H1 (cell line): ENCODE measurements around the gene ZMIZ1.

Experiments
- CHD1 ChIP-seq: IDR thresholded peaks from 2 replicates; pipeline ENCODE4 v1.6.1; 2012; ENCODE audit warnings: low read depth, low read length, improper control_type of control experiment
- EGR1 ChIP-seq: IDR thresholded peaks from 2 replicates; pipeline ENCODE4 v1.6.1; 2011; ENCODE audit warnings: low read depth, low read length, borderline replicate concordance
- EP300 ChIP-seq, 2 experiments: IDR thresholded peaks; 1 replicate in 1 of 2; 2 replicates in 1 of 2; pipeline ENCODE4 v1.6.1; 2011 to 2012; ENCODE audit warnings: low read depth in 2 of 2, low read length in 2 of 2, mild to moderate bottlenecking in 2 of 2, borderline replicate concordance in 1 of 2, inconsistent platforms in 1 of 2, moderate library complexity in 1 of 2
- POLR2A ChIP-seq, 2 experiments: IDR thresholded peaks; 1 replicate in 1 of 2; 2 replicates in 1 of 2; pipeline ENCODE4 v1.6.1; 2011; ENCODE audit warnings: low read depth in 2 of 2, low read length in 2 of 2, mild to moderate bottlenecking in 2 of 2; ENCODE audit errors: control extremely low read depth in 1 of 2
- POLR2AphosphoS5 ChIP-seq: IDR thresholded peaks from 2 replicates; pipeline ENCODE4 v1.6.1; 2011; ENCODE audit warnings: low read depth, low read length
- RXRA ChIP-seq: IDR thresholded peaks from 2 replicates; pipeline ENCODE4 v1.6.1; 2011; ENCODE audit warnings: low read depth, mild to moderate bottlenecking, low read length, moderate library complexity; ENCODE audit not compliant: insufficient read depth
- SIRT6 ChIP-seq: IDR thresholded peaks from one replicate; pipeline ENCODE4 v1.7.1; 2012; ENCODE audit warnings: low read length, inconsistent platforms
- SRF ChIP-seq: IDR thresholded peaks from 2 replicates; pipeline ENCODE4 v1.6.1; 2011; ENCODE audit warnings: mild to moderate bottlenecking, low read depth, low read length, moderate library complexity
- TAF1 ChIP-seq: IDR thresholded peaks from 2 replicates; pipeline ENCODE4 v1.6.1; 2011; ENCODE audit warnings: mild to moderate bottlenecking, low read depth, low read length
- TBP ChIP-seq: IDR thresholded peaks from 2 replicates; pipeline ENCODE4 v1.6.1; 2011; ENCODE audit warnings: low read depth, low read length, improper control_type of control experiment
- USF2 ChIP-seq: IDR thresholded peaks from 2 replicates; pipeline ENCODE4 v1.6.1; 2011; ENCODE audit warnings: low read length, improper control_type of control experiment
- YY1 ChIP-seq: IDR thresholded peaks from 2 replicates; pipeline ENCODE4 v1.6.1; 2011; ENCODE audit warnings: low read depth, mild to moderate bottlenecking, low read length
- ZNF274 ChIP-seq: IDR thresholded peaks from 2 replicates; pipeline ENCODE4 v1.7.0; 2012; ENCODE audit warnings: low read length, borderline replicate concordance; ENCODE audit errors: extremely low read depth
- TF ChIP-seq, protein P1 (sequence below), 3 experiments: IDR thresholded peaks; 1 replicate in 2 of 3; 2 replicates in 1 of 3; pipeline versions ENCODE4 v1.5.1 to v1.6.1; 2011; ENCODE audit warnings: low read length in 3 of 3, mild to moderate bottlenecking in 3 of 3, inconsistent platforms in 2 of 3, low read depth in 1 of 3, moderate library complexity in 1 of 3; ENCODE audit not compliant: insufficient read depth in 1 of 3; ENCODE audit errors: control extremely low read depth in 1 of 3

DNA sequence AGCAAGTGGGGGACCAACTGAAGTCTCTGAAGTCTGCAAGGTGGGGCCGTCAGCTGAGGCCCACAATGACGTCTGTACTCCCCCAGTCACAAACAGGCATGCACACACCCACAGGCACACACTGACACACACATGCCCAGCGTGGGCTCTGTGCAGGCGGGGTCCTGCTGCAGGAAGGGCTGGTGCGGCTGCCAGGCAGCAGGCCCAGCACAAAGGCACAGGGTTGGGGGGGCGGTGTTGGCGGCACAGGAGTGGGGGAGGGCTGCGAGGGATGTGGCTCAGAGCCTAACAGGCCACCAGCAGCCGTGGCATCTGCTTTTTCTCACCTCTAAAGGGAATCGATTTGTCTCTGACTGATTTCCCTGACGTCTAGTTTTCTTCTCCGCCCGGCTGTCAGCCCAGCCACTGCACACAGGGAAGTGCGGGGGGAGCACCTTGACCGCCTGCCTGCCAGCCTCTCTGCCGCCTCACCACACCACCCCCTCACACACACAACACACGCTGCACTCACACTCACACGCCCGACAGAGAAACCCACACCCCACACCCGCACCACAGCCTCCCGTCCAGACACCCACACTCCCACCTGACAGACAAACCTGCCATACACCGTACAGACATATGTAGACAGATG lies 43.5 kb upstream of the ZMIZ1 start:
- TF ChIP-seq, protein P1, sequence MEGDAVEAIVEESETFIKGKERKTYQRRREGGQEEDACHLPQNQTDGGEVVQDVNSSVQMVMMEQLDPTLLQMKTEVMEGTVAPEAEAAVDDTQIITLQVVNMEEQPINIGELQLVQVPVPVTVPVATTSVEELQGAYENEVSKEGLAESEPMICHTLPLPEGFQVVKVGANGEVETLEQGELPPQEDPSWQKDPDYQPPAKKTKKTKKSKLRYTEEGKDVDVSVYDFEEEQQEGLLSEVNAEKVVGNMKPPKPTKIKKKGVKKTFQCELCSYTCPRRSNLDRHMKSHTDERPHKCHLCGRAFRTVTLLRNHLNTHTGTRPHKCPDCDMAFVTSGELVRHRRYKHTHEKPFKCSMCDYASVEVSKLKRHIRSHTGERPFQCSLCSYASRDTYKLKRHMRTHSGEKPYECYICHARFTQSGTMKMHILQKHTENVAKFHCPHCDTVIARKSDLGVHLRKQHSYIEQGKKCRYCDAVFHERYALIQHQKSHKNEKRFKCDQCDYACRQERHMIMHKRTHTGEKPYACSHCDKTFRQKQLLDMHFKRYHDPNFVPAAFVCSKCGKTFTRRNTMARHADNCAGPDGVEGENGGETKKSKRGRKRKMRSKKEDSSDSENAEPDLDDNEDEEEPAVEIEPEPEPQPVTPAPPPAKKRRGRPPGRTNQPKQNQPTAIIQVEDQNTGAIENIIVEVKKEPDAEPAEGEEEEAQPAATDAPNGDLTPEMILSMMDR (IDR thresholded peaks at IDR 0.05; ENCODE audit: control extremely low read depth in 1 of 3, insufficient read depth in 1 of 3, low read depth in 1 of 3, low read length in 3 of 3), result no peak
- TF ChIP-seq TAF1 (no peak), POLR2A (IDR thresholded peaks at IDR 0.05; ENCODE audit: control extremely low read depth in 1 of 2, low read depth in 2 of 2, low read length in 2 of 2) (no peak), POLR2AphosphoS5 (no peak), ZNF274 (no peak), EGR1 (no peak), EP300 (IDR thresholded peaks at IDR 0.05; ENCODE audit: borderline replicate concordance in 1 of 2, low read depth in 2 of 2, low read length in 2 of 2) (no peak), RXRA (no peak), TBP (no peak), SRF (no peak), CHD1 (no peak), USF2 (no peak), YY1 (no peak), SIRT6 (no peak)
